PC-9 (cell line): ENCODE data around the gene GAK.

Source experiments
- EZH2 ChIP-seq: fragments of 200-600 bp; sonication (generic); IDR thresholded peaks from 2 replicates; pipeline ENCODE4 v1.8.0; 2017; ENCODE audit warnings: antibody characterized with exemption, low read depth
- TF ChIP-seq, protein P1 (sequence below): fragments of 200-600 bp; sonication (generic); conservative IDR thresholded peaks from 2 replicates; pipeline ENCODE4 v1.6.1; 2017; ENCODE audit warnings: mixed run types, antibody characterized with exemption, mild to moderate bottlenecking, moderate library complexity

DNA sequence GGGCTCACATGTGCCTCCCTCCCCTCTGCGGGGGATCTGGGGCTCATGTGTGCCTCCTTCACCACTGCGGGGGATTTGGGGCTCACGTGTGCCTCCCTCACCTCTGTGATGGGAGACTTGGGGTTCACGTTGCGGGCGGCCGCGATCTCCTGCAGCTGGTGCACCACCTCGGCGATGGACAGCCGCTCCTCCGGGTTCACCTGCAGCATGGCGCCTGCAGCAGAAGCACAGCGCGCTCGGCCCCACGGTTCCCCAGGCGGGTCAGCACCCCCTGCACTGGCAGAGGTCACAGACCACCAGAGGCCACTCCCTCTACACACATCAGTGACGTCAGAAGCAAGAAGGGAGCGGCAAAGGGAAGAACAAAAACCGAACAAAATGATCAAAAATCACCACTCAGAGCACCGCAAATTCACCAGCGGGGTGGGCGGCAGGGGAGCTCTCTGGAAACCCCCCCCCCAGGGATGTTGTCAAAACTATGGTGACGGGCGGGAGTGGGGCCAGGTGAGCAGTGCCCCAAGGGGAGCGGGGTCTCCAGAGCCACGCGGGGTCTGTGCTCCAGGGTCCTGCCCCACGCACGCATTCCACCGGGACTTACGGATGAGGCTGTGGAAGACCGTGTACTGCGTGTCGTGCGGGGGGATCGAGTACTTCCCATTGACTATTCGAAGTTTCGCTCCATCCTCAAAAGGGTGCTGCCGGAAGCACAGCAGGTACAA lies 38.7 kb downstream of the GAK start:
- TF ChIP-seq EZH2 = no peak
- TF ChIP-seq, protein P1, sequence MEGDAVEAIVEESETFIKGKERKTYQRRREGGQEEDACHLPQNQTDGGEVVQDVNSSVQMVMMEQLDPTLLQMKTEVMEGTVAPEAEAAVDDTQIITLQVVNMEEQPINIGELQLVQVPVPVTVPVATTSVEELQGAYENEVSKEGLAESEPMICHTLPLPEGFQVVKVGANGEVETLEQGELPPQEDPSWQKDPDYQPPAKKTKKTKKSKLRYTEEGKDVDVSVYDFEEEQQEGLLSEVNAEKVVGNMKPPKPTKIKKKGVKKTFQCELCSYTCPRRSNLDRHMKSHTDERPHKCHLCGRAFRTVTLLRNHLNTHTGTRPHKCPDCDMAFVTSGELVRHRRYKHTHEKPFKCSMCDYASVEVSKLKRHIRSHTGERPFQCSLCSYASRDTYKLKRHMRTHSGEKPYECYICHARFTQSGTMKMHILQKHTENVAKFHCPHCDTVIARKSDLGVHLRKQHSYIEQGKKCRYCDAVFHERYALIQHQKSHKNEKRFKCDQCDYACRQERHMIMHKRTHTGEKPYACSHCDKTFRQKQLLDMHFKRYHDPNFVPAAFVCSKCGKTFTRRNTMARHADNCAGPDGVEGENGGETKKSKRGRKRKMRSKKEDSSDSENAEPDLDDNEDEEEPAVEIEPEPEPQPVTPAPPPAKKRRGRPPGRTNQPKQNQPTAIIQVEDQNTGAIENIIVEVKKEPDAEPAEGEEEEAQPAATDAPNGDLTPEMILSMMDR = no peak
